ENCODE data around the gene TMCO2.

Gene TMCO2

GRCh38 chr1:40300249-40300567 is 52.5 kb downstream of the TMCO2 start:
- no peak for TF ChIP-seq CTCF (IDR thresholded peaks at IDR 0.05; ENCODE audit: low read depth, low read length)
- in situ Hi-C loops (cut with HindIII; ENCODE audit: low sequenced_read_pairs): no loop called here
- H3K4me3 ChIP-seq (ENCODE audit: low read depth, low read length): no peak overlapping the region
- no peak for DNase-seq (ENCODE audit: low read depth, low spot score)

GRCh38 chr1:40300651-40301050 is 52.9 kb downstream of the TMCO2 start:
- no peak for TF ChIP-seq CTCF (IDR thresholded peaks at IDR 0.05; ENCODE audit: low read depth, low read length)
- H3K4me3 ChIP-seq (ENCODE audit: low read depth, low read length): no peak overlapping the region
- in situ Hi-C loops (cut with HindIII; ENCODE audit: low sequenced_read_pairs): no loop called here
- DNase-seq (ENCODE audit: low read depth, low spot score): no peak

- H3K4me3 ChIP-seq (ENCODE audit: low read depth, low read length): no peak overlapping the region
- no peak for TF ChIP-seq CTCF (IDR thresholded peaks at IDR 0.05; ENCODE audit: low read depth, low read length)
- no peak for DNase-seq (ENCODE audit: low read depth, low spot score)
- in situ Hi-C loops (cut with HindIII; ENCODE audit: low sequenced_read_pairs): no loop called here
Measured at GRCh38 chr1:40301066-40301465, 53.3 kb downstream of the TMCO2 start.
